Activated CD8-positive, alpha-beta memory T cell treated with anti-CD3 and anti-CD28 coated beads, Interleukin-2, amount 10 ng/mL, durations not matched to agents 7 days and 5 days (primary cell): Measurements from ENCODE around the gene ARHGAP12. TPM values are rescaled to one million over a fixed set of nuclear protein-coding genes. Genes with fewer than 3 reads are reported as not detected.

Experiments used
- ATAC-seq: fragments of 150-1000 bp; cut with Tn5 transposase; one replicate; pipeline ENCODE4 v1.10.0; 2021; ENCODE audit warnings: moderate library complexity
- CTCF ChIA-PET: fragments of 350-600 bp; sonication (Branson Sonifier 250); formaldehyde crosslinking; loops from one replicate; lab custom pipeline; 2021; ENCODE audit warnings: antibody characterized with exemption; lab: Charles Lee
- DNase-seq: peaks from one replicate; pipeline ENCODE4 v3.0.0-alpha.2; 2020
- H3K27ac Mint-ChIP-seq: one replicate; pipeline ENCODE4 v1.8.0; 2021; ENCODE audit warnings: mild to moderate bottlenecking, mixed read lengths
- H3K27me3 Mint-ChIP-seq: one replicate; pipeline ENCODE4 v1.8.0; 2021; ENCODE audit warnings: mixed read lengths
- H3K36me3 Mint-ChIP-seq: one replicate; pipeline ENCODE4 v1.8.0; 2021; ENCODE audit warnings: mild to moderate bottlenecking, mixed read lengths
- H3K4me1 Mint-ChIP-seq: one replicate; pipeline ENCODE4 v1.8.0; 2021; ENCODE audit warnings: mixed read lengths
- H3K4me3 Mint-ChIP-seq: one replicate; pipeline ENCODE4 v1.8.0; 2021; ENCODE audit warnings: mild to moderate bottlenecking, moderate library complexity, mixed read lengths
- H3K9me3 Mint-ChIP-seq: one replicate; pipeline ENCODE4 v1.8.0; 2022; ENCODE audit warnings: low read depth, mixed read lengths
- total RNA-seq, 2 experiments: library from RNA; stranded (reverse); gene quantifications; one replicate each; pipeline ENCODE4 v1.2.3, GENCODE V29; 2021

ARHGAP12 gene
- total RNA-seq, 2 experiments from 2014 or later: 3.0 to 7.8 TPM

DNA sequence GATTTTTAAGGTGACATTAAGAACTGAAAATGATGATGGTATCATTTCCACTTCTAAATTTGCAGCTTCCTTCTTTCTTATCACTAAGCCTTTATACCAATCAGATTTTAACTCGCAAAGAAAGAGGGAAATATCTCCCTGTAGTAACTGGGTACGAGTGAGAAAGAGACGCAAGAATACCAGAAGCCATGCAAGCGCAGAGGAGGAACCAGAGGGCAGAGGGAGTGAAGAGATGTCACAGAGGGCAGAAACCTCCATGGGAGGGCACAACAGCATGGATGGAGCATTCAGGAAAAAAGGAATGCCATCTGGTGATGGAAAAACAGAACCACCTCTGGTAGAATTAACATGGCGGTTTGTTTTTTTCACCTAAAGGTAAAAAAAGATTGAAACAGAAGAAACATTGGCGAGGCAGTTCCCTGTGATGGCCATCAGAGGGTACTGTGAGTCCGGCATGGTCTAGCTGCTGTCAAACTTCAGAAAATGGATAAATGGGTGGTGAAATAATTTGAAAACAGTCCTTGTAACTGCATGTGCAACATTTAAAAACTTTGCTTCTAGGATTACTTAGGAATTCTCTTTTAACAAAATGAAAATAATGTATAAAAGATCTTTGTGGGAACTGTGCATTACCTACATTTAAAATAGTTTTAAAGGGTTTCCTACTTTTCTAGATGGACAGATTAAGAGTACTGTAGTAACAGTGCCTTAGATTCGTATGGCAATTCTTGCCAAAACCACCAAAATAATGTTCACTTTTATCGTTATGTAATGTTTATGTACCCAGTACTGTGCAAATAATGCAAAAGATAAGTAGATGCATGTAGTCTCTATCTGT is 91.8 kb downstream of the ARHGAP12 start:
- Mint-ChIP-seq H3K36me3 (no peaks in the 10 kb centered on the region), H3K27me3 (no peaks in the 10 kb centered on the region), H3K9me3 (no peaks in the 10 kb centered on the region), H3K4me3 (no peak overlapping the region), H3K27ac (no peak overlapping the region), H3K4me1 (no peaks in the 10 kb centered on the region)
- ATAC-seq (no peak), DNase-seq (no peak)
- CTCF ChIA-PET: interaction anchor here (1.1 to 1.3 kb wide), 2 partner anchors 18 to 26 kb away, joined by 3 to 4 read pairs; no protein-coding TSS in a partner anchor

- no peak overlapping the region for H3K4me3 Mint-ChIP-seq
- ATAC-seq: no peak
- CTCF ChIA-PET: no interaction called here
These were observed 94.9 kb downstream of the ARHGAP12 start for GRCh38 chr10:31833753-31834152.

GRCh38 chr10:31832261-31832660 is 96.4 kb downstream of the ARHGAP12 start:
- ATAC-seq: no peak
- Mint-ChIP-seq H3K27me3 (no peaks in the 10 kb centered on the region), H3K9me3 (no peaks in the 10 kb centered on the region), H3K36me3 (no peaks in the 10 kb centered on the region), H3K4me3 (no peak overlapping the region), H3K4me1 (no peaks in the 10 kb centered on the region), H3K27ac (no peak overlapping the region)
- CTCF ChIA-PET: no interaction called here
- DNase-seq: no peak

More at GRCh38 chr10:31833753-31834152, 94.9 kb downstream of the ARHGAP12 start:
- Mint-ChIP-seq H3K4me1 (no peaks in the 10 kb centered on the region), H3K27ac (no peak overlapping the region), H3K9me3 (no peaks in the 10 kb centered on the region), H3K36me3 (no peaks in the 10 kb centered on the region), H3K27me3 (no peaks in the 10 kb centered on the region)
- no peak for DNase-seq

GRCh38 chr10:31830887-31831286 is 97.7 kb downstream of the ARHGAP12 start:
- Mint-ChIP-seq H3K4me3 (no peak overlapping the region), H3K27ac (no peak overlapping the region), H3K36me3 (no peaks in the 10 kb centered on the region), H3K27me3 (no peaks in the 10 kb centered on the region), H3K4me1 (no peaks in the 10 kb centered on the region), H3K9me3 (no peaks in the 10 kb centered on the region)
- CTCF ChIA-PET: no interaction called here
- ATAC-seq (no peak), DNase-seq (no peak)

- Mint-ChIP-seq H3K9me3 (no peaks in the 10 kb centered on the region), H3K27ac (no peak overlapping the region), H3K4me3 (no peak overlapping the region), H3K36me3 (no peaks in the 10 kb centered on the region), H3K4me1 (no peaks in the 10 kb centered on the region), H3K27me3 (no peaks in the 10 kb centered on the region)
- DNase-seq: no peak
- ATAC-seq: no peak
- CTCF ChIA-PET: no interaction called here
These were observed 98.9 kb downstream of the ARHGAP12 start for GRCh38 chr10:31829776-31830175.

GRCh38 chr10:31823358-31823757 is 105.3 kb downstream of the ARHGAP12 start:
- no peaks in the 10 kb centered on the region for H3K9me3 Mint-ChIP-seq
- no peaks in the 10 kb centered on the region for H3K36me3 Mint-ChIP-seq
- H3K27ac Mint-ChIP-seq: no peak overlapping the region

GRCh38 chr10:31822616-31823318 is 105.9 kb downstream of the ARHGAP12 start:
- CTCF ChIA-PET: interaction anchor here (1.4 to 1.5 kb wide), 2 partner anchors 16 to 17 kb away, joined by 3 read pairs; no protein-coding TSS in a partner anchor

More at GRCh38 chr10:31823358-31823757, 105.3 kb downstream of the ARHGAP12 start:
- Mint-ChIP-seq H3K4me3 (no peak overlapping the region), H3K27me3 (no peaks in the 10 kb centered on the region), H3K4me1 (no peaks in the 10 kb centered on the region)
- CTCF ChIA-PET: interaction anchor here (1.5 kb wide), 1 partner anchor 16 kb away, joined by 3 read pairs; no protein-coding TSS in a partner anchor
- ATAC-seq (no peak), DNase-seq (no peak)

DNA sequence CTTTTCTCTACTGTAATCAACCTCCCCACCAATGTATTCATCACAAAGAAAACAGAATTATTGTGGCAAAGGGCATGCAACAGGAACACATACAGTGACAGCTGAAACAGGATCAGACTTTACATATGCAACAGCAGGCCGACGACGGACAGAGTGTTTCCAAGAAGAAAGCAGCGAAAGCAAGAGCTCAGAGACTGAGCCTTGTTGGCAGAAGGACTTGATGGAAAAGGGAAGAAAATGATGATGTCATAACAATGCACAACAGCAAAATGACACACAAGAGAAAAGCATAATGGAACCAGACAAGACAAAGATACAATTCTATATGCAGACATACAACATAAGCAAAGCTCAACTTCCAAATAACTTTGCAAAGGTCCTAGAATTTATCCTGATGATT is 106.5 kb downstream of the ARHGAP12 start:
- Mint-ChIP-seq H3K9me3 (no peaks in the 10 kb centered on the region), H3K36me3 (no peaks in the 10 kb centered on the region), H3K27me3 (no peaks in the 10 kb centered on the region), H3K4me1 (no peaks in the 10 kb centered on the region), H3K27ac (no peak overlapping the region), H3K4me3 (no peak overlapping the region)
- CTCF ChIA-PET: interaction anchor here (1.4 kb wide), 1 partner anchor 17 kb away, joined by 3 read pairs; no protein-coding TSS in a partner anchor
- DNase-seq (no peak), ATAC-seq (no peak)

More at GRCh38 chr10:31822616-31823318, 105.9 kb downstream of the ARHGAP12 start:
- Mint-ChIP-seq H3K4me1 (no peaks in the 10 kb centered on the region), H3K4me3 (no peak overlapping the region), H3K9me3 (no peaks in the 10 kb centered on the region), H3K27me3 (no peaks in the 10 kb centered on the region), H3K36me3 (no peaks in the 10 kb centered on the region), H3K27ac (no peak overlapping the region)
- ATAC-seq (no peak), DNase-seq (no peak)

DNA sequence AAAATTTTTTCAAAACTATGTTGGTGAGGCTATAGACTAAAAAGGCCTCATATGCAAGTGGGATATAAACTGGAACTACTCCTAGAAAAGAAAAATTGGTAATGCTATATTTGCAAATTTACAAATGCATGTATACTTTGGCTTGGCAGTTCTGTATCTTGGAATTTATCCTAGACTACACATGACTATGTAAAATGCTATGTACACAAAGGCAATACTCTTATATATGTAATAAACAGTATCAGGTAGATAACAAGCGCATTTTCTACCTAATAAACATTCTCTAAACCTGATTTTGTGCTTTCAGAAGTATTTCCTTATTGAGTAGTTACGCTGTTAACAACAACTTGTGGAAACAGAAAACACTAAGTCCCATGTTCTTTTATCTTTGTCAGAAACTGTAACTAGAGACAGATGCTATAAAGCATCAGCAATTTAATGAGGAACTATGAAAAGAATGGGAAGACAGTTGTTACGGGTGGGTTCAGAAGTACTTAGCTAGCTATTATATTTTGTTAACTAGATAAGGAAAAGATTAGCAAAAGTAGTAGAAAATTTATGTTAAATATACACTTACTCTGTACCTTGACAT is 107.8 kb downstream of the ARHGAP12 start:
- Mint-ChIP-seq H3K36me3 (no peaks in the 10 kb centered on the region), H3K4me1 (no peaks in the 10 kb centered on the region), H3K27me3 (no peaks in the 10 kb centered on the region), H3K9me3 (no peaks in the 10 kb centered on the region), H3K4me3 (no peak overlapping the region), H3K27ac (no peak overlapping the region)
- ATAC-seq (no peak), DNase-seq (no peak)
- CTCF ChIA-PET: no interaction called here

GRCh38 chr10:31820096-31820495 is 108.5 kb downstream of the ARHGAP12 start:
- ATAC-seq: no peak
- no peaks in the 10 kb centered on the region for H3K9me3 Mint-ChIP-seq
- H3K4me3 Mint-ChIP-seq: no peak overlapping the region
- H3K27ac Mint-ChIP-seq: no peak overlapping the region
- no peaks in the 10 kb centered on the region for H3K4me1 Mint-ChIP-seq
- no peaks in the 10 kb centered on the region for H3K27me3 Mint-ChIP-seq
- CTCF ChIA-PET: no interaction called here
- H3K36me3 Mint-ChIP-seq: no peaks in the 10 kb centered on the region
- DNase-seq: no peak

DNA sequence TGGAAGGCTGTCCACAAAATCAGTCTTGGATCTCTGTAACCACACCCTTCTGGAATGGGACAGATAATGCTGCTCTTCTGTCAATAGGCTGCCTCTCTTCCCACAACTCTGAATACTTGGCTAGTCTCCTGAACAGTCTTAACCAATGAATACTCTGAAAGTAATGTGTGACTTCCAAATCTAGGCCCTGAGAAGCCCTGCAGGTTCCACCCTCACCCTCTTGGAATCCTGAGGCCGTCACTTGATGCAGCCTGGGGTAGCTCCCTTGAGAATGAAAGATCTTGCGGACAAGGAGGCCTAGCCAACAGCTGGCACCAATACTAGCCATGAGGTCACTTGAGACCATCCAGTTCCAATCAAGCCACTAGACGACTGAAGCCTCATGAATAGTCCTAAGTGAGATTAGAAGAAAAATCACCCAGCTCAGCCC is 109.2 kb downstream of the ARHGAP12 start:
- Mint-ChIP-seq H3K4me1 (no peaks in the 10 kb centered on the region), H3K9me3 (no peaks in the 10 kb centered on the region), H3K36me3 (no peaks in the 10 kb centered on the region), H3K27me3 (no peaks in the 10 kb centered on the region), H3K27ac (no peak overlapping the region), H3K4me3 (no peak overlapping the region)
- no peak for DNase-seq
- ATAC-seq: no peak
- CTCF ChIA-PET: no interaction called here

DNA sequence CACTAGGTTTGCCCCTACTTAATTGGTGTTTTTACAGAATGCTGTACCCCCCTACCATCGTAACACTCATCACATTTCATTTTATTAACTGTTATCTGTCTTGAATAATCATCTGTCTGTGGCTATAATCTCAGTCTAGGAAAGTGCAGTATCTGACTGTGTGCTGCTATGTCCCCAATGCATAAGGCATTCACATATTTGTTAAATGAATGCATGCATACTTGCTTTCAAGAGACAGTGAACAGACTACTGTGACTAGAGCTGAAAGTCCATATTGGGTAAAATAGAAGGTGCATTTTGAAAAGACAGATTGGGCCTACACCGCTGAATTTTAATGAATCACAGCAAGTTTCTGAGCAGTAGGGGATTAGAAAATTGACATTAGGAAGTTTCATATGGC is 112.3 kb downstream of the ARHGAP12 start:
- no peak for ATAC-seq

More for the DNA sequence above, 112.3 kb downstream of the ARHGAP12 start:
- Mint-ChIP-seq H3K4me1 (no peaks in the 10 kb centered on the region), H3K36me3 (no peaks in the 10 kb centered on the region), H3K4me3 (no peak overlapping the region), H3K9me3 (no peaks in the 10 kb centered on the region), H3K27me3 (no peaks in the 10 kb centered on the region), H3K27ac (no peak overlapping the region)
- DNase-seq: no peak
- CTCF ChIA-PET: interaction anchor here (1.2 kb wide), 1 partner anchor 8 kb away, joined by 4 read pairs; no protein-coding TSS in a partner anchor
